DMS53 treated with DMSO at 0.1 percent for 48 hours (cell line): Measurements from ENCODE around the gene GDA.

Experiments used
- DNase-seq: peaks from one replicate; lab custom pipeline; 2025; ENCODE audit not compliant: unreplicated experiment; lab: John Stamatoyannopoulos, UW

Gene GDA

DNA sequence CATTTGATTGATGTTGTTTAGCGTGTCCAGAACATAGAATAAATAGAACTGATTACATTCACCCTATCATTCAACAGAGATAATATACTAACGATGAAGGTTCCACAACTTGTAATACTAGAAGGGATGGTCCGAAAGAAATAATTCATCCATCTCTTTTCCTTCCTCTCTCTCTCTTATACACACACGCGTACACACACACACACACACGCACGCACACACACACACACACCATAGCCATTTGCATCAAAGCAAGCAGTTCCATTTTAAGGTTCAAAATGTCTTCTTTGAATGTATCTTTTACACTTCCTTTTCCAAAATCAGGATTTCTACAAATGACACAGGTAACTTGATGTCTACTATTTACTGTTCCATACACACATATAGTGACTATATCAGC, 887 bp downstream of the GDA start:
- no peak for DNase-seq

DNA sequence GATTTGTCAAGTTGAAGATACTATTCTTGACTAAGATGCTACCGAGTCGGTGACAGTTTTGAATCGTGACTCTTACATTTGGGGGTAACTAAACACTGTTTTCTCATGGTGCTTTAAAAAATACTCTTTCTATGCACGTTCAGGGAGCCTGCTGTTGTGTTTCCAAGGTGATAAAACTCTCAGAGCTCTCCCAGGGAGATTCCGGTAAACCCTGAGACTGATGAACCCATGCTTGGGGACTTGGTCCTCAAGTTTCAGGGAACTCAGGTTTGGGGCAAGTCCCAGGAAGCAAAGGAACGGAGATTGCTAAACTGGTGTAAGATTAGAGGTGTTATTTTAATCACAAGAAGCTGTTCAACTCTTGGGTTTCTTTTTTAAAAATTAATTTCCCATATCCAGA, 1.4 kb downstream of the GDA start:
- DNase-seq: no peak

- no peak for DNase-seq
Measured at GRCh38 chr9:72151104-72151503, 1.9 kb downstream of the GDA start.

DNA sequence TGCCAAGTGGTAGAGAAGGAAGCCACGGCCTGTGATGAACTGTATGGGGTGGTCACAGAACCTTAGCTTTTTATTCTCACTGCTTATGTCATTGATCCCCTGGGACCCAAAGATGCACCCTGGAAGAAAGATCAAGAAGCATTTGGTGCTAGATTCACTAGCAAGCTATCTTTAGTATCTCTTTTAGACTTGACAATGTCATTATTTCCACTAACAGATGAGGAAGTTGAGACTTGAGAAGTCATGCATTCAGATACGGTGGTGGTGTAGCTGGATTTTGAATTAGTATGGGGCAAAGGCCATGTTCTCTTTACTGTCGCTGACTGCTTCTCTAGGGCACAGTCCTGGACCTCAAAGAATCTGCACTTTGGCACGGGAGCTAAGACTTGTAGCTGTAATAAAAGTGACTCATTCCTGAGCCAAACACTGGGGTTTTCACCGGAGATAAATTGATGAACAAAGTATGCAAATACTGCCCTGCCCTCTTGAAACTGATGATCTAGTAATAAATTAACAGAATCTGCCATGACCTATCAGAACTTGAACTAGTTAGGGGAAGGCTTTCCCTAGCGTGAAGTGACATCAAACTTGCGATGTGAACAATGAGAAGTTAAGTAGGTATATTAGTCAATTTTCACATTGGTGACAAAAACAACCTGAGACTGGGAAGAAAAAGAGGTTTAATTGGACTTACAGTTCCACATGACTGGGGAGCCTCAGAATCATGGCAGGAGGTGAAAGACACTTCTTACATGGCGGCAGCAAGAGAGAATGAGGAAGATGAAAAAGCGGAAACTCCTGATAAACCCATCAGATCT, 5.4 kb downstream of the GDA start:
- DNase-seq: no peak

DNA sequence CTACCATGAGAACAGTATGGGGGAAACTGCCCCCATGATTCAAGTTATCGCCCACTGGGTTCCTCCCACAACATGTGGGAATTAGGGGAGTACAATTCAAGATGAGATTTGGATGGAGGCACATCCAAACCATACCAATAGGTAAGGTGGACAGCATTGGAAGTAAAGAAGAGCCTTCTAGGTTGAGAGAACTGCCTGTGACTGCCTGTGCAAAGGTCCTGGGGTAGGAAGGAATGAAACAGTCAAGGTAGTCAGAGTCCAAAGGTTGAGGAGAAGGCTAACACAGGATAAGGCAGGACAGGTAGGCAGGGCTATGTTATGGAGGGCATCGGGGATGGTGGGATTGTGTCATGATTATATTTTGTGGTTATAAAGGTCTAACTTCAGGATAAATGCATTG, 6.1 kb downstream of the GDA start:
- DNase-seq: no peak

GRCh38 chr9:72156586-72156985, 7.3 kb downstream of the GDA start:
- no peak for DNase-seq

DNA sequence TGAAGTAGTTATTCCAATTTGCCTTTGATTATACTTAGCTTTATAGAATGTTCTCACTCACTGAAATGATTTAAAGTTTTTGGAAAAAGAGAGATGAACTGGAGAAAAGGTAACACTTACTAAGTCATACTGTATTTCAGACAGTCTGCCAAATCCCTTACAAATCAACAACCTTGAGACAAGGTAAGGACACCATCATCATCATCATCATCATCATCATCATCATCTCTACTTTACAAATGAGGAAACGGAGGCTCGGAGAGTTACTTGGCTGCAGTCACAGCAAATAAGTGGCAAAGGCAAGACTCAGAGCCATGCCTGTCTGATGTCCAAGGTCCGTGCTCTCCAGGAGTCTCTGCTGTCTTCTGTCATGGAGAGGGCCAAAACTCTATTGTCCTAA, 9.4 kb downstream of the GDA start:
- no peak for DNase-seq

DNA sequence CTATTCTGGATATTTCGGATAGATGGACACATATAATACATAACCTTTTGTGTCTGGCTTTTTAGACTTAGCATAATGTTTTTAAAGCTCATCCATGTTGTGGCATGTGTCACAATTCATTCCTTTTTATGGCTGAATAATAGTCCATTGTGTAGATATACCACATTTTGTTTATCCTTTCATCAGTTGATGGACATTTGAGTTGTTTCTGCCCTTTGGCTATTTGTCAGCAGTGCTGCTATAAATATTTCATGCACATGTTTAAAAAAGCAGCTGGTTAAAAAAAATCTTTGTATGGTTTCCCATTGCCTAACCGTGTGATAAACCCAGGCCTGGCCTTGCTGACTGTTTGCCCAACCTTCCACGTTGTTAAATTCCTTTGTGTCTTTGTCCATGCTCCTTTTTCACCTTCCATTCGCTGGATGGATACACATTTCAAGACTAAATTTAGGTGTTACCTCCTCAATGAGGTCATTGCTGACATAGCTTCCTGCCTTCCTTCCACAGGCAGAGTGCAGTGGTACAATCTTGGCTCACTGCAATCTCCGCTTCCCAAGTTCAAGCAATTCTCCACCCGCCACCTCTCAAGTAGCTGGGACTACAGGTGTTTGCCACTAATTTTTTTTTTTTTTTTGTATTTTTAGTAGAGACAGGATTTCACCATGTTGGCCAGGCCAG, 11.3 kb downstream of the GDA start:
- DNase-seq: no peak

- no peak for DNase-seq
Measured at GRCh38 chr9:72165326-72165725, 16.1 kb downstream of the GDA start.

DNA sequence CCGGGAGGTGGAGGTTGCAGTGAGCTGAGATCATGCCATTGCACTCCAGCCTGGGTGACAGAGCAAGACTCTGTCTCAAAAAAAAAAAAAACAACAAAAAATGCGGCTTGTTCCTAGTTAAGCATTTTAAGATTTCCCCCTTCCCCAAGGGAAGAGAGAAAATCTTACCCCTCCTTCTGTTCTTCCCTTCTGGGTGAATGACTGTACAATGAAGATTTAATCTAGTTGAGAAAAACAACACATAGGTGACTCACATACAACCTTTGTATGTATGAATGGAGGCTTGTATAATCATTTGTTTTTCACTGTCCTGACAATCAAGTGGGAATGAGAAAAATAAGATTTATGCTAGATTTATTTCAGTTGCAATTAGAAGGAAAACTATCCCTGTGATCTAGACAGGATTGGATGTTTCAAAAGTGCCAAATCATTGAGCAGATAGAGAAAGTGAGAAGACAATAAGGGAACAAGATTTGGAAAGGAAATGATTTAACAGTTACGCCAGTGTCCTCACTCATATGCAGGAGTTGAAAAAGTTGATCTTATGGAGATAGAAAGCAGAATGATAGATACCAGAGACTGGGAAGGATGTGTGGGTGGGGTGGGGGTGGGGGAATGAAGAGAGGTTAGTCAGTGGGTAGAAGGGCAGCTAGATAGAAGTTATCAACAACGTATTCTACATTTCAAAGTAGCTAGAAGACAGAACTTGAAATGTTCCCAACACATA, 16.7 kb downstream of the GDA start:
- no peak for DNase-seq

- DNase-seq: no peak
Measured at GRCh38 chr9:72168075-72168474, 18.8 kb downstream of the GDA start.

- DNase-seq: no peak
Measured at GRCh38 chr9:72169178-72169577, 19.9 kb downstream of the GDA start.

DNA sequence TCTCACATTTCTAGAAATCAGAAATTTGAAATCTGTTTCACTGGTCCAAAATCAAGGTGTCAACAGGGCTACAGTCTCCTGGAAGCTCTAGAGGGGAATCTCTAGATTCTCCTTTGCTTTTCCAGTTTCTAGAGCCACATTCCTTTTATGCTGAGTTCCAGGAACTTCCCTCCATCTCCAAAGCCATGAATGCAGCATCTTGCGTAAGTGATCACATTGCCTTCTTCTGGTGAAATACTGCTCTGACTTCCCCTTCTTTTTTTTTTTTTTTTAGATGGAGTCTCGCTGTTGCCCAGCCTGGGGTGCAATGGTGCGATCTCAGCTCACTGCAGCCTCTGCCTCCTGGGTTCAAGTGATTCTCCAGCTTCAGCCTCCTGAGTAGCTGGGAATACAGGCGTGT, 23.8 kb downstream of the GDA start:
- no peak for DNase-seq

- no peak for DNase-seq
Measured at GRCh38 chr9:72185561-72185960, 36.3 kb downstream of the GDA start.

DNA sequence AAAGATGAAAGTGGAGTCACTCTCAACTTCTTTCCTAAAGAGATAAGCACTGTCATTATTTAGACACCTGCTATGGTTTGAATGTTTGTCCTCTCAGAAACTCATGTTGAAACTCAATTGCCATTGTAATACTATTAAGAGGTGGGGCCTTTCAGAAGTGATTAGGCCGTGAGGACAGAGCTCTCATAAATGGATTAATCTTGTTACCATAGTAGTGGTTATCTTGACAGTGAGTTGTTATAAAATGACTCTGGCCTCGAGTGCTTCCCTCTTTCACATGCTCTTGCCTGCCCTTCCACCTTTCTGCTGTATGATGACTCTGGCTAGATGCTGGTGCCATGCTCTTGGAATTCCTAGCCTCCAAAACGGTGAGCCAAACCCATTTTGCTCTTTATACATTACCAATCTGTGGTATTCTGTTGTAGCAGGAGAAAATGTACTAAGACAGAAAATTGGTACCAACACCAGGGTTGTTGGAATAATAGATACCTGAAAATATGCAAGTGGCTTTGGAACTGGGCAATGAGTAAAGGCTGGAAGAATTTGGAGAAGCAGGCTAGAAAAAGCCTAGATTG, 38.0 kb downstream of the GDA start:
- no peak for DNase-seq

DNA sequence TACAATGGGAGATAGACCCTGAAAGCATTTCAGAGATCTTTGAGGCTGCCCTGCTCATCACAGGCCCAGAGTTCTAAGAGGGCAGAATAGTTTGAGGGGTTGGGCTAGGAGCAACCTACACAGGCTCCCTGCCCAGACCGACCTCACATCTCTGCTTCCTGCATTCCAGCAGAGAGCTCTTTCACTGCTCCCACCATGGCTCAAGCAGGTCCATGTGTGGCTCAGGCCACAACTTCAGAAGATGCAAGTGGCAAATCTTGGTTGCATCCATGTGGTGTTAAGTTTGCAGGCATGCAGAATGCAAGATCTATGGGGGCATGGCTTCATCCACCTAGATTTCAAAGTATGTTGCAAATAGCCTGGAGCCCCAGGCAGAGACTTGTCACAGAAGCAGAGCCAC, 39.0 kb downstream of the GDA start:
- DNase-seq: no peak

DNA sequence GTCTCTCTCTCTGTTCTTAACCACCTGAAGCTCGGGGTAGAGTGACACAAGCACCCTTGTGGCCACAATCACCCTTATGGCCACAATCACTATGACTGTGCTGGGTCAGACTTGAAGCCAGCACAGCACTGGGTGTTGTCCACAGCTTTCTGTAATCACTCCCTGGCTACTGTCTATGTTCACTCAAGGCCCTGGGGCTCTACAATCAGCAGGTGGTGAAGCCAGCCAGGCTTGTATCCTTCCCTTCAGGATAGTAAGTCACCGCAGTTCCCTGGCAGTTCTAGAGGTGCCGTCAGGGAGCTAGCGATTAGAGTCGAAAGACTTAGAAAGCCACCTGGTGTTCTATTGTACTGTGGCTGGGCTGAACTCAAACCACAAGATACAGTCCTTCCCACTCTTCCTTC, 44.2 kb downstream of the GDA start:
- DNase-seq: no peak

DNA sequence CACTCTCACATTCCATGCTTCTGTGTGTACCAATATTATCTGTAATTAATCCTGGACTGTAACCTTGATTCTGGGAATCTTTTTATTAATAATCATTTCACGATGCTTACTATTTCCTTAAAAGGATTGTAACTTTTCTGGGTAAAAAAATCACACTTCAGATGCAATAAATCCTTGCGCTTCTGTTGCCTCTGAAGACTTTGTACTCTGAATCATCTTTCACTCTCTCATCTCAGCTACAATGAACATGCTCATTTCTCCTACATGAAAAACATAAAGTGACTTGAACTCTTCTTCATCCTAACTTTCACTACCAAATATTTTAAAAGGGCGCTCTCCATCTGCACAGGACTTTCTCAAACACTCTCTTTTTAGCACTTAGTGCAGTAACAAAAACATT, 50.0 kb downstream of the GDA start:
- DNase-seq: no peak

GRCh38 chr9:72200452-72200851, 51.2 kb downstream of the GDA start:
- no peak for DNase-seq

DNA sequence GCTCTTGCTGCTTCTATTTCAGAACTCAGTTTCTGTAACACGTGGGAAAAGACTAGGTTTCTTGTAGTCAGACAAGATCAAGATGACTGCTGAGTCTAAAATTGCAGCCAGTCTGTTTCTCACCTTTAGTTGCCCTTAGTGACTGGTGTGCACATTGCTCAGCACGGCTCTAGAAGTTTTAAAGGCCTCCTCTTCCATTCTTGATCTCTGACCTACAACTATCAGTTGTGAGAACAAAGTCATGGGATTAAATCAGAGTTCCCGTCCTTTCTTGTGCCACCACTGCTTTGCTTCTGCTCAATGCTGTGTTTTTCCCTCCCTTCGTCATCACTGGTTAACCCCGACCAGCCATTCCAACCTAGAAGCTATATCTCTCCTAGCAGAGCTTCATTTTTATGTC, 52.8 kb downstream of the GDA start:
- DNase-seq: no peak

- peak; percentile 71 for DNase-seq
Measured at GRCh38 chr9:72203205-72203803, 54.1 kb downstream of the GDA start.
